Neutrophil (primary cell): ENCODE measurements around the gene GCN1.

ENCODE experiments used
- H3K27ac ChIP-seq: fragments of 200-600 bp; sonication (generic); 2 replicates; pipeline ENCODE4 v1.5.1; 2016; ENCODE audit warnings: mild to moderate bottlenecking, moderate library complexity
- H3K27me3 ChIP-seq: fragments of 200-600 bp; sonication (generic); 2 replicates; pipeline ENCODE4 v1.6.0; 2016; ENCODE audit warnings: mild to moderate bottlenecking
- H3K36me3 ChIP-seq: fragments of 200-600 bp; sonication (generic); 2 replicates; pipeline ENCODE4 v1.5.1; 2017
- H3K4me1 ChIP-seq, 2 experiments: fragments of 200-600 bp in 1 of 2; sonication (generic) in 1 of 2; 1 replicate in 1 of 2; 2 replicates in 1 of 2; pipeline versions ENCODE4 v1.5.1 to v1.6.1; 2013 to 2016; ENCODE audit warnings: low read depth in 1 of 2, low read length in 1 of 2, mild to moderate bottlenecking in 1 of 2, moderate library complexity in 1 of 2; ENCODE audit not compliant: control insufficient read depth in 1 of 2, insufficient read depth in 1 of 2
- H3K4me3 ChIP-seq, 2 experiments: fragments of 200-600 bp in 1 of 2; sonication (generic) in 1 of 2; 1 replicate in 1 of 2; 2 replicates in 1 of 2; pipeline ENCODE4 v1.5.1; 2013 to 2016; ENCODE audit warnings: low read depth in 1 of 2, low read length in 1 of 2, mild to moderate bottlenecking in 1 of 2, moderate library complexity in 1 of 2
- H3K9me3 ChIP-seq: fragments of 200-600 bp; sonication (generic); 2 replicates; pipeline ENCODE4 v1.5.1; 2016
- TF ChIP-seq, protein P1 (sequence below): fragments of 200-600 bp; sonication (generic); IDR thresholded peaks from 2 replicates; pipeline ENCODE4 v1.5.1; 2016; ENCODE audit warnings: antibody characterized with exemption

GCN1 gene

DNA sequence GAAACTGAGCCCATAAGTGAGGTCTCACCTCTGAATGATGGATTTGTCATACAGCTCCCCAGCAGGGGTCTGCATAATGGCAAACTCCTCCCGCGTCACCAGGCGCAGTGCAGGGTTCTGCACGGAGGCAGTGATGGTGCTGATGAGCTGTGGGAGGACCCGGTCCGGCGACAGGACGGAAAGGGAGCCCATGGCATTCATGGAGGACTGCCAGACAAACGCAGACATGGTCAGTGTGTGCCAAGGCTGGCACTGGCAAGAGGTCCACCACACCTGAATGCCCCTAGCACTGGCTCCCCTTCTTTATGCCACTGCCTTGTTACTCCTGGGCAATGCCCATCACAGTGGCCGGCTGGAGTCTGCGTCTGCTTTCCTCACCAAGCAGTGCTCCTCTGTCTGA lies 32.7 kb downstream of the GCN1 start:
- Histone ChIP-seq H3K4me1 (no peaks in the 10 kb centered on the region), H3K36me3 (peaks cover 85% of the 10 kb centered on the region), H3K27ac (no peak overlapping the region), H3K9me3 (no peaks in the 10 kb centered on the region), H3K27me3 (no peaks in the 10 kb centered on the region), H3K4me3 (no peak overlapping the region)
- TF ChIP-seq, protein P1, sequence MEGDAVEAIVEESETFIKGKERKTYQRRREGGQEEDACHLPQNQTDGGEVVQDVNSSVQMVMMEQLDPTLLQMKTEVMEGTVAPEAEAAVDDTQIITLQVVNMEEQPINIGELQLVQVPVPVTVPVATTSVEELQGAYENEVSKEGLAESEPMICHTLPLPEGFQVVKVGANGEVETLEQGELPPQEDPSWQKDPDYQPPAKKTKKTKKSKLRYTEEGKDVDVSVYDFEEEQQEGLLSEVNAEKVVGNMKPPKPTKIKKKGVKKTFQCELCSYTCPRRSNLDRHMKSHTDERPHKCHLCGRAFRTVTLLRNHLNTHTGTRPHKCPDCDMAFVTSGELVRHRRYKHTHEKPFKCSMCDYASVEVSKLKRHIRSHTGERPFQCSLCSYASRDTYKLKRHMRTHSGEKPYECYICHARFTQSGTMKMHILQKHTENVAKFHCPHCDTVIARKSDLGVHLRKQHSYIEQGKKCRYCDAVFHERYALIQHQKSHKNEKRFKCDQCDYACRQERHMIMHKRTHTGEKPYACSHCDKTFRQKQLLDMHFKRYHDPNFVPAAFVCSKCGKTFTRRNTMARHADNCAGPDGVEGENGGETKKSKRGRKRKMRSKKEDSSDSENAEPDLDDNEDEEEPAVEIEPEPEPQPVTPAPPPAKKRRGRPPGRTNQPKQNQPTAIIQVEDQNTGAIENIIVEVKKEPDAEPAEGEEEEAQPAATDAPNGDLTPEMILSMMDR, result no peak

DNA sequence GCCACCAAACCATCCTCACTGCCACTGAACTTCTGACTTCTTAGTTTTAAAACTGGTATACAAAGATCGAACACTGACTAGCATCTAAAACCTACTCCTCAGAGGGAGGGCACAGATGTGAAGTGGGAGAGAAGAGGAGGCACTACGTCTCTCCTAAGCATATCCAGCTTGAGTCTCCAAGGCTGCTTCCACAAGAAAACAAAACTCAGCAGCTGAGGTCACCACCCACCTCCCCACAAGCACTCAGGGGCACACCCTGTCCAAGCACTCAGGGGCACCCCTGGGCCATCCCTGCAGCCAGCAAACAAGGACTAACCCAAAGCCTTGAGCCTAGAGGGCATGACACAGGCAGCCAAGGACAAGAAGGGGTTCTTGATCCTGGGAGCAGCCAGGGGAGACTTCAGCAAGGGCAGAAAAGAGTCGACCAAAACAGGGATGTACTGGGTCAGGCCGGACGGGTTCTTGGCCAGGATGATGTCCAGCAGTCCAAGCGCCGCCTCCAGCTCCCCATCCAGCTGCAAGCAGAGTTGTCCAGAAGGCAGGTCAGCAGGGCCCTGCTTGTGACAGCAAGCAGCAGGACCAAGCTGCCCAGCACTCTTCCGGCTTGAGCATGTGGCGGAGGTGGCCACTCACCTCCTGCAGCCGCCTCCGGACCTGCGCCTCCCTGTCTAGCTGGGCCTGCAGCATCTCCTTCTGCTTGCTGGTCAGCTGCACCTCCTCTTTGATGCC lies 34.8 kb downstream of the GCN1 start:
- Histone ChIP-seq H3K4me1 (no peaks in the 10 kb centered on the region), H3K27ac (no peak overlapping the region), H3K36me3 (peaks cover 98% of the 10 kb centered on the region), H3K4me3 (no peak overlapping the region), H3K27me3 (no peaks in the 10 kb centered on the region), H3K9me3 (no peaks in the 10 kb centered on the region)
- TF ChIP-seq, protein P1, result no peak

DNA sequence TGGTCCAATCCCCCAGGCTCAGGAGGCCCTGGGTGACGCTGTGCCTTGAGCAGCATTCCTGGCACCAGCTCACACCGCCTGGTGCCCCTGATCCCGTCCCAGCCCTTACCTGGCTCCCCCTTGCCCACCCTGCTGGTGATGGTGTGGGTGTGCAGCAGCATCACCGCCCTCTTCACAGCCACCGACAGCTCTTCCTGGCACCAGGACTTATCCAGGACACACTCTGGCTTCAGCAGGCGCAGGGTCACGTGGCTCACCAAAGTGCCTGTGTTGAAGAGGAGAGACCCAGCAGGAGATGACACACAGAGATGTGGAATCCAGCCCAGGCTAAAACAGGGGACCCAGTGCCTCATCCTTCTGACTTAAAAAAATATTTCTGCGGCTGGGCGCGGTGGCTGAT lies 36.2 kb downstream of the GCN1 start:
- TF ChIP-seq, protein P1, result no peak
- Histone ChIP-seq H3K4me3 (no peak overlapping the region), H3K27me3 (no peaks in the 10 kb centered on the region), H3K9me3 (no peaks in the 10 kb centered on the region), H3K36me3 (peaks cover 100% of the 10 kb centered on the region), H3K27ac (no peak overlapping the region), H3K4me1 (no peaks in the 10 kb centered on the region)

GRCh38 chr12:120157678-120158077 lies 36.8 kb downstream of the GCN1 start:
- H3K4me1 ChIP-seq, result no peaks in the 10 kb centered on the region
- H3K27me3 ChIP-seq, result no peaks in the 10 kb centered on the region
- H3K27ac ChIP-seq, result no peak overlapping the region
- no peak overlapping the region for H3K4me3 ChIP-seq
- TF ChIP-seq, protein P1, result no peak
- H3K9me3 ChIP-seq, result no peaks in the 10 kb centered on the region
- peaks cover 99% of the 10 kb centered on the region for H3K36me3 ChIP-seq

GRCh38 chr12:120156315-120157259 lies 37.9 kb downstream of the GCN1 start:
- Histone ChIP-seq H3K36me3 (peaks cover 90% of the 10 kb centered on the region), H3K4me1 (no peaks in the 10 kb centered on the region), H3K27ac (no peak overlapping the region), H3K27me3 (no peaks in the 10 kb centered on the region), H3K4me3 (no peak overlapping the region), H3K9me3 (no peaks in the 10 kb centered on the region)
- TF ChIP-seq, protein P1, result no peak
